ENCODE measurements around the gene RTEL1.

The RTEL1 gene

GRCh38 chr20:63696306-63696627 lies 38.2 kb downstream of the RTEL1 start:
- Histone ChIP-seq H3K4me3 (ENCODE audit: low read length) (no peak overlapping the region), H3K27ac (ENCODE audit: low read length) (no peak overlapping the region), H3K36me3 (ENCODE audit: control insufficient read depth, insufficient read depth, low read length) (peaks cover 22% of the 10 kb centered on the region), H3K4me1 (ENCODE audit: control insufficient read depth, insufficient read depth, low read length) (no peaks in the 10 kb centered on the region; the same call in 1 of the 2 replicates), H3K9me3 (ENCODE audit: control insufficient read depth, insufficient read depth, low read length) (peaks cover 2% of the 10 kb centered on the region; the same call in 1 of the 2 replicates), H3K27me3 (ENCODE audit: control insufficient read depth, insufficient read depth, low read length) (no peaks in the 10 kb centered on the region)
- no peak for DNase-seq (ENCODE audit: low read depth, low spot score)
- WGBS (ENCODE audit: insufficient coverage, insufficient read length), result no CpG with 5 or more reads among the region's 6 CpGs

- Histone ChIP-seq H3K27me3 (ENCODE audit: control insufficient read depth, insufficient read depth, low read length) (no peaks in the 10 kb centered on the region), H3K36me3 (ENCODE audit: control insufficient read depth, insufficient read depth, low read length) (peaks cover 19% of the 10 kb centered on the region), H3K9me3 (ENCODE audit: control insufficient read depth, insufficient read depth, low read length) (peaks cover 2% of the 10 kb centered on the region; the same call in 1 of the 2 replicates), H3K27ac (ENCODE audit: low read length) (no peak within 1 kb of the TSS), H3K4me1 (ENCODE audit: control insufficient read depth, insufficient read depth, low read length) (peaks cover 1% of the 10 kb centered on the region; the same call in 1 of the 2 replicates), H3K4me3 (ENCODE audit: low read length) (no peak within 1 kb of the TSS)
- no CpG with 5 or more reads among the region's 52 CpGs for WGBS (ENCODE audit: insufficient coverage, insufficient read length)
- no peak for DNase-seq (ENCODE audit: low read depth, low spot score)
Observed at GRCh38 chr20:63696628-63697356, 38.7 kb downstream of the RTEL1 start, which contains the start of gene TNFRSF6B. TSS of gene TNFRSF6B (plus strand) at chr20:63696652. CDS start at chr20:63696768, 116 bp downstream.

GRCh38 chr20:63697357-63697867 lies 39.3 kb downstream of the RTEL1 start:
- peaks cover 2% of the 10 kb centered on the region; the same call in 1 of the 2 replicates for H3K9me3 ChIP-seq (ENCODE audit: control insufficient read depth, insufficient read depth, low read length)
- DNase-seq (ENCODE audit: low read depth, low spot score), result no peak
- no peaks in the 10 kb centered on the region for H3K27me3 ChIP-seq (ENCODE audit: control insufficient read depth, insufficient read depth, low read length)
- H3K36me3 ChIP-seq (ENCODE audit: control insufficient read depth, insufficient read depth, low read length), result peaks cover 16% of the 10 kb centered on the region
- no peak overlapping the region for H3K4me3 ChIP-seq (ENCODE audit: low read length)
- H3K4me1 ChIP-seq (ENCODE audit: control insufficient read depth, insufficient read depth, low read length), result peaks cover 1% of the 10 kb centered on the region; the same call in 1 of the 2 replicates
- no CpG with 5 or more reads among the region's 7 CpGs for WGBS (ENCODE audit: insufficient coverage, insufficient read length)
- no peak overlapping the region for H3K27ac ChIP-seq (ENCODE audit: low read length)

- peaks cover 2% of the 10 kb centered on the region; the same call in 1 of the 2 replicates for H3K9me3 ChIP-seq (ENCODE audit: control insufficient read depth, insufficient read depth, low read length)
- H3K27me3 ChIP-seq (ENCODE audit: control insufficient read depth, insufficient read depth, low read length), result no peaks in the 10 kb centered on the region
- peaks cover 1% of the 10 kb centered on the region; the same call in 1 of the 2 replicates for H3K4me1 ChIP-seq (ENCODE audit: control insufficient read depth, insufficient read depth, low read length)
- H3K27ac ChIP-seq (ENCODE audit: low read length), result no peak overlapping the region
- no peak overlapping the region for H3K4me3 ChIP-seq (ENCODE audit: low read length)
- H3K36me3 ChIP-seq (ENCODE audit: control insufficient read depth, insufficient read depth, low read length), result peaks cover 16% of the 10 kb centered on the region
- no peak for DNase-seq (ENCODE audit: low read depth, low spot score)
- no CpG with 5 or more reads among the region's 40 CpGs for WGBS (ENCODE audit: insufficient coverage, insufficient read length)
Observed at GRCh38 chr20:63697868-63698545, 39.9 kb downstream of the RTEL1 start.

- Histone ChIP-seq H3K4me3 (ENCODE audit: low read length) (no peak overlapping the region), H3K9me3 (ENCODE audit: control insufficient read depth, insufficient read depth, low read length) (no peaks in the 10 kb centered on the region), H3K4me1 (ENCODE audit: control insufficient read depth, insufficient read depth, low read length) (peaks cover 1% of the 10 kb centered on the region; the same call in 1 of the 2 replicates), H3K27ac (ENCODE audit: low read length) (no peak overlapping the region), H3K27me3 (ENCODE audit: control insufficient read depth, insufficient read depth, low read length) (no peaks in the 10 kb centered on the region), H3K36me3 (ENCODE audit: control insufficient read depth, insufficient read depth, low read length) (peaks cover 12% of the 10 kb centered on the region)
- no peak for DNase-seq (ENCODE audit: low read depth, low spot score)
- WGBS (ENCODE audit: insufficient coverage, insufficient read length), result no CpG with 5 or more reads among the region's 19 CpGs
Observed at GRCh38 chr20:63698739-63699465, 40.8 kb downstream of the RTEL1 start.

- no peak overlapping the region for H3K27ac ChIP-seq (ENCODE audit: low read length)
- H3K27me3 ChIP-seq (ENCODE audit: control insufficient read depth, insufficient read depth, low read length), result no peaks in the 10 kb centered on the region
- no peaks in the 10 kb centered on the region for H3K9me3 ChIP-seq (ENCODE audit: control insufficient read depth, insufficient read depth, low read length)
- DNase-seq (ENCODE audit: low read depth, low spot score), result no peak
- no CpG with 5 or more reads among the region's 24 CpGs for WGBS (ENCODE audit: insufficient coverage, insufficient read length)
- peaks cover 1% of the 10 kb centered on the region; the same call in 1 of the 2 replicates for H3K4me1 ChIP-seq (ENCODE audit: control insufficient read depth, insufficient read depth, low read length)
- no peak overlapping the region for H3K4me3 ChIP-seq (ENCODE audit: low read length)
- H3K36me3 ChIP-seq (ENCODE audit: control insufficient read depth, insufficient read depth, low read length), result peaks cover 8% of the 10 kb centered on the region
Observed at GRCh38 chr20:63699466-63700198, 41.5 kb downstream of the RTEL1 start.

GRCh38 chr20:63700199-63701050 lies 42.3 kb downstream of the RTEL1 start:
- Histone ChIP-seq H3K4me1 (ENCODE audit: control insufficient read depth, insufficient read depth, low read length) (peaks cover 1% of the 10 kb centered on the region; the same call in 1 of the 2 replicates), H3K36me3 (ENCODE audit: control insufficient read depth, insufficient read depth, low read length) (peaks cover 6% of the 10 kb centered on the region), H3K27ac (ENCODE audit: low read length) (no peak overlapping the region), H3K27me3 (ENCODE audit: control insufficient read depth, insufficient read depth, low read length) (no peaks in the 10 kb centered on the region), H3K9me3 (ENCODE audit: control insufficient read depth, insufficient read depth, low read length) (no peaks in the 10 kb centered on the region), H3K4me3 (ENCODE audit: low read length) (no peak overlapping the region)
- no CpG with 5 or more reads among the region's 43 CpGs for whole genome bisulfite sequencing (ENCODE audit: insufficient coverage, insufficient read length)
- DNase-seq (ENCODE audit: low read depth, low spot score), result no peak

- WGBS (ENCODE audit: insufficient coverage, insufficient read length), result no CpG with 5 or more reads among the region's 5 CpGs
- no peaks in the 10 kb centered on the region for H3K9me3 ChIP-seq (ENCODE audit: control insufficient read depth, insufficient read depth, low read length)
- peaks cover 7% of the 10 kb centered on the region for H3K36me3 ChIP-seq (ENCODE audit: control insufficient read depth, insufficient read depth, low read length)
- peaks cover 1% of the 10 kb centered on the region; the same call in 1 of the 2 replicates for H3K4me1 ChIP-seq (ENCODE audit: control insufficient read depth, insufficient read depth, low read length)
- H3K27ac ChIP-seq (ENCODE audit: low read length), result no peak overlapping the region
- no peak for DNase-seq (ENCODE audit: low read depth, low spot score)
- H3K27me3 ChIP-seq (ENCODE audit: control insufficient read depth, insufficient read depth, low read length), result no peaks in the 10 kb centered on the region
- H3K4me3 ChIP-seq (ENCODE audit: low read length), result no peak overlapping the region
Observed at GRCh38 chr20:63701051-63701328, 42.9 kb downstream of the RTEL1 start.

GRCh38 chr20:63701329-63702035 lies 43.4 kb downstream of the RTEL1 start:
- Histone ChIP-seq H3K4me1 (ENCODE audit: control insufficient read depth, insufficient read depth, low read length) (peaks cover 1% of the 10 kb centered on the region; the same call in 1 of the 2 replicates), H3K27me3 (ENCODE audit: control insufficient read depth, insufficient read depth, low read length) (no peaks in the 10 kb centered on the region), H3K36me3 (ENCODE audit: control insufficient read depth, insufficient read depth, low read length) (peaks cover 11% of the 10 kb centered on the region; the same call in 1 of the 2 replicates), H3K27ac (ENCODE audit: low read length) (no peak overlapping the region), H3K4me3 (ENCODE audit: low read length) (no peak overlapping the region), H3K9me3 (ENCODE audit: control insufficient read depth, insufficient read depth, low read length) (no peaks in the 10 kb centered on the region)
- no peak for DNase-seq (ENCODE audit: low read depth, low spot score)
- WGBS (ENCODE audit: insufficient coverage, insufficient read length), result no CpG with 5 or more reads among the region's 14 CpGs

All from iPS DF 6.9 (cell line).